Stomach smooth muscle (tissue), 2 donors: ENCODE results near the gene CD3E.

Source experiments
- H3K27ac ChIP-seq: one replicate; pipeline ENCODE4 v1.7.0; 2013; ENCODE audit warnings: mild to moderate bottlenecking, low read length, inconsistent platforms
- H3K27me3 ChIP-seq, 2 donors: one replicate each; pipeline ENCODE4 v1.7.0; 2013; ENCODE audit warnings: low read length in 2 of 2; ENCODE audit not compliant: insufficient read depth in 2 of 2, control insufficient read depth in 1 of 2
- H3K36me3 ChIP-seq, 2 donors: one replicate each; pipeline ENCODE4 v1.7.0; 2013; ENCODE audit warnings: low read length in 2 of 2; ENCODE audit not compliant: control insufficient read depth in 2 of 2, insufficient read depth in 2 of 2
- H3K4me1 ChIP-seq: one replicate; pipeline ENCODE4 v1.7.0; 2013; ENCODE audit warnings: low read length; ENCODE audit not compliant: control insufficient read depth, insufficient read depth
- H3K4me3 ChIP-seq, 2 donors: one replicate each; pipeline ENCODE4 v1.7.0; 2013; ENCODE audit warnings: low read length in 2 of 2
- H3K9ac ChIP-seq, 2 donors: one replicate each; pipeline ENCODE4 v1.7.0; 2013; ENCODE audit warnings: low read length in 2 of 2, mild to moderate bottlenecking in 1 of 2
- H3K9me3 ChIP-seq, 2 donors: one replicate each; pipeline ENCODE4 v1.7.0; 2013; ENCODE audit warnings: low read length in 2 of 2; ENCODE audit not compliant: control insufficient read depth in 2 of 2
- donor health status: healthy.
- donor health status: Pancreatic carcinoma.

Gene CD3E

DNA sequence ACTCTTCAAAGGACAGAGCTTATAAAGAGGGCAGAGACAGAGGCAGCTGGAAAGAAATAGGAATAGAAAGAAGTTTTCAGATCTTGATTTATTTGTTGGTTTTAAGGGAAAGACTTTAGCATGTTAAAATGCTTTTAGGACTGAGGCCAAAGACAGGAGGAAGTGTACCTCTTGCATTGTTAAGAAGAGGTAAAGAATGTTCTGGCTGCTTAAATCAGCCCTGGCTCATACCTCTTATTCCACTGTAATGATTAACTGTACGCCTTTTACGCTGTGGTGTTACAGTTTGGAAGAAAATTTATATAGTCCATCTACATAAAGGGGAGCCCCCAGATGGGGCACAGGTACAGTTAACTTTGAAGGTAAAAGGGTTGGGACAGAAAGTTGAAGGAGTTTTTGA, 30.3 kb upstream of the CD3E start:
- no peak overlapping the region for H3K9ac ChIP-seq
- no peaks in the 10 kb centered on the region for H3K36me3 ChIP-seq
- H3K27me3 ChIP-seq = peaks cover 5 to 6% of the 10 kb centered on the region in 2 donors
- no peaks in the 10 kb centered on the region for H3K9me3 ChIP-seq
- H3K4me1 ChIP-seq = no peaks in the 10 kb centered on the region
- no peak overlapping the region for H3K27ac ChIP-seq
- no peak overlapping the region for H3K4me3 ChIP-seq

DNA sequence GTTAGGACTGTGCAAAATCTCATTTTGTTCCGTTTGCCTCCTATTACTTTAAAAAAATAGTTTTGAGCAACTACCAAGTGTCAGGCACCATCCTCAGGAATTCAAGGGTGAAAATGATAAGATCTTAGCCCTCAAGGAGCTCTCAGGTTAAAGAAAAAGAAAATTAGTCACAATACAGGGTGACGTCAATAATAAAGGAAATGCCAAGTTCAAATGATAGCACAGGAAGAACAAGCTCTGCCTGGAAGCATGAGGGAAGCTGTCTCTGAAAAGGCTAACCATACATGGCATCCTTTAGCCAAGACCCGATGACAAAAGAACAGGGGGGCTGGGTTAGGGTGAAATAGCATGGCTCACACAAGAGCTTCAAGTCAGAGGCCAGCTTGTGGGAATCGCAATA, 29.4 kb upstream of the CD3E start:
- H3K27me3 ChIP-seq = peaks cover 0 to 5% of the 10 kb centered on the region in 2 donors
- H3K27ac ChIP-seq = no peak overlapping the region
- no peak overlapping the region for H3K9ac ChIP-seq
- no peak overlapping the region for H3K4me3 ChIP-seq
- H3K4me1 ChIP-seq = no peaks in the 10 kb centered on the region
- H3K9me3 ChIP-seq = no peaks in the 10 kb centered on the region
- H3K36me3 ChIP-seq = no peaks in the 10 kb centered on the region

DNA sequence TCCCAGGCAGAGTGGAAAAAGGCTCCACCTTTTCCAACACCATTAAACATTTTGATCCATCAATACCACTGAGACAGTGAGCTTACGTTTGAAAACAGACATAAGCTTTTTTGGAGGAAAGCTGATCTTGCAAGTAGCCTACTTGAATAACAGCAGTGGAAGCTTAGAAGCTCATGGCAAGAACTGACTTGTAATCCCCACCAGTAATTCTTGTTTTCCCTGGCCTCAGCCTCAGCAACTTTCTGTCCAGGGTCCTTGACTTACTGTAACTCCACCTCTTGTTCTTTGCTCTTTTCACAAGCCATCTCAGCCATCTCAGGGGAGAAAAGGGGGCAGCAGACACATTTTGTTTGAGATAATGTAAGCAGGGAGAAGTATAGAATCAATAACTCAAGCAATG, 28.1 kb upstream of the CD3E start:
- H3K4me3 ChIP-seq = no peak overlapping the region

DNA sequence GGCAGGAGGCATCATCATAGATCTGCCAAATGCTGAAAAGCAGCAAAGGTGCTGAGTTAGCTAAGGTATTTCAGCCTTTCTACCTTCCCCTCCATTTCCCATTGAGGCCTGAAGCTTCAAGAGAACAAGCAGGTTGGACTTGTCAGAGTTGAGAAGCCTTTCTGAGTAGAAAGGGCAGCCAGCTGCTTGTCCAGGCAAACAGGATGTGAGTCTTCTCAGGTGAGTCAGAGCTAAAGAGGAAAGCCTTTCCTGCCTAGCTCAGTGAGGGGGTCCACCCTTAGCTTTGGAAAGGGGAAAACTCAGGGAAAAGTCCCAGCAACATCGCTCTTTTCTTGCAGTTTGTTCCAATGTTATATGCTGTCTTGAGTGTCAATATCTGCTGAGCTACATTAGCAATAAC, 27.2 kb upstream of the CD3E start:
- H3K4me1 ChIP-seq = no peaks in the 10 kb centered on the region
- H3K27ac ChIP-seq = no peak overlapping the region
- H3K9ac ChIP-seq = no peak overlapping the region
- H3K36me3 ChIP-seq = no peaks in the 10 kb centered on the region
- peaks cover 0 to 5% of the 10 kb centered on the region in 2 donors for H3K27me3 ChIP-seq
- no peaks in the 10 kb centered on the region for H3K9me3 ChIP-seq
- H3K4me3 ChIP-seq = no peak overlapping the region

More for the DNA sequence above, 28.1 kb upstream of the CD3E start:
- Histone ChIP-seq H3K4me1 (no peaks in the 10 kb centered on the region), H3K9ac (no peak overlapping the region), H3K27me3 (peaks cover 0 to 5% of the 10 kb centered on the region in 2 donors), H3K36me3 (no peaks in the 10 kb centered on the region), H3K27ac (no peak overlapping the region), H3K9me3 (no peaks in the 10 kb centered on the region)

DNA sequence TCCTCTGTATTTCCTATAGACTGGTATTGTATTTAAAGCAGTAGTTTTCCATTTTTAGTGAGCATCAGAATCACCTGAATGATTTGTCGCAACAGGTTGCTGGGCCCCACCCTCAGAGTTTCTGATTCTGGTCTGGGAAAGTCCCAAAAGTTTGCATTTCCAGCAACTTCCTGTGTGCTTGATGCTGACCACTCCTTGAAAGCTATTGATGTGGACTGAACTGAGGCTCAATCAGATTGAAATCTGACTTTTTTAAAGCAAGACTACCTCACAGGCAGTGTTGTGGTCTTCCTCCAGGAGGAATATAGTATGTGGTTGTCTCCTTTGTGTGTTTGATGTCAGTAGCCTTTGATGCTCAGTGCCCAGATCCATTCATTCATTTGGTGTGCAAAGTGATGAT, 23.2 kb upstream of the CD3E start:
- H3K9ac ChIP-seq = no peak overlapping the region
- no peak overlapping the region for H3K27ac ChIP-seq
- no peaks in the 10 kb centered on the region for H3K27me3 ChIP-seq
- H3K9me3 ChIP-seq = no peaks in the 10 kb centered on the region
- no peak overlapping the region for H3K4me3 ChIP-seq
- H3K4me1 ChIP-seq = no peaks in the 10 kb centered on the region
- no peaks in the 10 kb centered on the region for H3K36me3 ChIP-seq

DNA sequence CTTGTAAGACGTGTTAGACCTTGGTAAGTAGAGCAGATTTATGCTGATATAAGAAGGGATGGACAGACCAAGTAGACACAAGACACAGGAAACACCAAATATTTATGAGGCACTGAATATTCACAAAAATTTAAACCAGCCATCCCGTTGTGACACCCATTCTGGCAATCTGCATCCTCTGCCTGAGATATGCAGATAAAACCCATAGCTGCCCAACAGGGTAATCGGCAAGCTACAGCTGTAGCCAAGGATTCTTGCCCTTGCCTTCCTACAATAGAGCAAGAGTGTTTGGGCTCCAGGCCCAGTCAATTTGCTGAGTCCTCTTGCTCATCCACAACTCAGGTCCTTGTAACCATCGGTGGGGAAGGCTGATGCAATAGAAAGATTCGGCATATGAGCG, 21.9 kb upstream of the CD3E start:
- Histone ChIP-seq H3K36me3 (no peaks in the 10 kb centered on the region), H3K27ac (no peak overlapping the region), H3K9ac (no peak overlapping the region), H3K9me3 (no peaks in the 10 kb centered on the region), H3K27me3 (no peaks in the 10 kb centered on the region), H3K4me1 (no peaks in the 10 kb centered on the region), H3K4me3 (no peak overlapping the region)

DNA sequence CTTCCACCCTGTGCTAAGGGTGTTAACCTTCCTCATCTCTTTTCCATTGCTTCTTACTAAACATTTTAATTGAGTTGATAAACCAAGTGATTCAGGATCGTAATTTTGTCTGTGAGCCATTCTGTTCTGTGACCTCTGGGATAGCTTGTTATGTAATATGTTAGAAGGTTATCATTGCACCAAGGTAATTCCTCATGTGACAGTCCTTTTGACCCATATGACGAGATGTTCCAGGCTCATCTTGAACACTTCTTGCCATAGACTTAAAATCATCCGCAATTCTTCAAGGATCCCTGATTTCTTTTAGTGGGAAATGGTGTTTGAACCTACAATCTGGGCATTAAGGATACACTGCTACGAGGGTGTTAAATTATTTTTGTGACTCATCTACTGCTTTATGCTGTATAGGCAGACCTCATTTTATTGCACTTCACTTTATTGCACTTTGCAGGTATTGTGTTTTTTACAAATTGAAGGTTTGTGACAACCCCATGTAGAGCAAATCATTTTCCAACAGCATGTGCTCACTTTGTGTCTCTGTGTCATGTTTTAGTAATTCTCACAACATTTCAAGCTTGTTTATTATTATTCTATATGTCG, 21.4 kb upstream of the CD3E start:
- H3K9ac ChIP-seq = no peak overlapping the region
- H3K9me3 ChIP-seq = no peaks in the 10 kb centered on the region
- H3K4me3 ChIP-seq = no peak overlapping the region
- H3K4me1 ChIP-seq = no peaks in the 10 kb centered on the region
- H3K27me3 ChIP-seq = no peaks in the 10 kb centered on the region
- H3K27ac ChIP-seq = no peak overlapping the region
- no peaks in the 10 kb centered on the region for H3K36me3 ChIP-seq

DNA sequence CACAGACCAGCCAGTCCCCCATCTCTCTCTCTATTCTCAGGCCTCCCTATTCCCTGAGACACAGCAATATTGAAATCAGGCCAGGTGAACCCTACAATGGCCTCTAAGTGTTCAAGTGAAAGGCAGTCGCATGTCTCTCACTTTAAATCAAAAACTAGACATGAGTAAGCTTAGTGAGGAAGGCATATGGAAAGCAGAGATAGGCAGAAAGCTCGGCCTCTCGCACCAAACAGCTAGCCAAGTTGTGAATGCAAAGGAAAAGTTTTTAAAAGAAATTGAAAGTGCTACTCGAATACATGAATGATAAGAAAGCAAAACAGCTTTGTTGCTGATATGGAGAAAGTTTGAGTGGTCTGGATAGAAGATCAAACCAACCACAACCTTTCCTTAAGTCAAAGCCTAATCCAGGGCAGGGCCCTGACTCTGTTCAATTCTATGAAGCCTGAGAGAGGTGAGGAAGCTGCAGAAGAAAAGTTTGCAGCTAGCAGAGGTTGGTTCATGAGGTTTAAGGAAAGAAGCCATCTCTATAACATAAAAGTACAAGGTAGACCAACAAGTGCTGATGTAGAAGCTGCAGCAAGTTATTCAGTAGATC, 20.7 kb upstream of the CD3E start:
- H3K27me3 ChIP-seq = no peaks in the 10 kb centered on the region
- no peak overlapping the region for H3K4me3 ChIP-seq
- H3K4me1 ChIP-seq = no peaks in the 10 kb centered on the region
- no peak overlapping the region for H3K27ac ChIP-seq
- no peaks in the 10 kb centered on the region for H3K36me3 ChIP-seq
- H3K9ac ChIP-seq = no peak overlapping the region
- H3K9me3 ChIP-seq = no peaks in the 10 kb centered on the region

DNA sequence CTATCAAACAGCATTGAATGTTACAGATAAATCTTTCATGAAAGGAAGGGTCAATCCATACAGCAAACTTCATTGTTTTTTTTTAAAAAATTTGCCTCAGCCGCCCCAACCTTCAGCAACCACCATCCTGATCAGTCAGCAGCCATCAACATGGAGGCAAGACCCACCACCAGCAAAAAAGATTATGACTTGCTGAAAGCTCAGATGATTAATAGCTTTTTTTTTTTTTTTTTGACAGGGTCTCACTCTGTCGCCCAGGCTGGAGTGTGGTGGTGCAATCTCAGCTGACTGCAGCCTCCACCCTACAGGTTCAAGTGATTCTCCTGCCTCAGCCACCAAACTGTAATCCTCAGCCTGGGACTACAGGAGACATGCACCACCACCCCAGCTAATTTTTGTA, 18.0 kb upstream of the CD3E start:
- Histone ChIP-seq H3K9me3 (no peaks in the 10 kb centered on the region), H3K4me1 (no peaks in the 10 kb centered on the region), H3K9ac (no peak overlapping the region), H3K27me3 (no peaks in the 10 kb centered on the region), H3K36me3 (no peaks in the 10 kb centered on the region), H3K27ac (no peak overlapping the region), H3K4me3 (no peak overlapping the region)

DNA sequence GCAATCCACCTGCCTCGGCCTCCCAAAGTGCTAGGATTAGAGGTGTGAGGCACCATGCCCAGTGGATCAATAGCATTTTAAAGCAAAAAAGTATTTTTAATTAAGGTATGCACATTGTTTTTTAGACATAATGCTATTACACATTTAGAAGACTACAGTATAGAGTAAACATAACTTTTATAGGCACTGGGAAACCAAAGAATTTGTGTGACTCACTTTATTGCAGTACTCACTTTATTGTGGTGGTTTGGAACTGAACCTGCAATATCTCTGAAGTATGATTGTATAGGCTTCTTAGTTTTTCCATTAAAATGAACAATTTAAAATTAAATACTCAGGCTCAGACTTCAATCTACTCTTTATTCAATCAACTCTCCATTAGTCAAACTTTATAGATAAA, 17.5 kb upstream of the CD3E start:
- Histone ChIP-seq H3K27ac (no peak overlapping the region), H3K9me3 (no peaks in the 10 kb centered on the region), H3K4me3 (no peak overlapping the region), H3K27me3 (no peaks in the 10 kb centered on the region), H3K36me3 (no peaks in the 10 kb centered on the region), H3K9ac (no peak overlapping the region), H3K4me1 (no peaks in the 10 kb centered on the region)

DNA sequence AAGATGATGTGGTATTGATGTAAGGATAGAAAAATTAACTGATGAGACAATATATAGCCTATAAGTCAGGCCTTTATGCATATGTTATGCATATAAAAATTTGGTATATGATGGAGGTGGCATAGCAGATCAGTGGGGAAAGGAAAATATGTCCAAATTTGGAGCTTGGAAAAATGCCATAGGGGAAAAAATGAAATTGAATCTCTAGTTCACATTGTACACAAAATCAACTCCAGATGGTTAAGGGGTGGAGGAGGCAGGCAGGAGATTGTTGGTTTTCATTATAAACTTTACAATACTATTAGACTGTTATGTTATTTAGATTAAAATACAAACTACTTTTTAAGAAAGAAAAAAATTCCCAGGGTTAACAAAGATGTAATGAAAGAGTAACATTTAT, 15.1 kb upstream of the CD3E start:
- Histone ChIP-seq H3K27me3 (no peaks in the 10 kb centered on the region), H3K9me3 (no peaks in the 10 kb centered on the region), H3K4me3 (no peak overlapping the region), H3K27ac (no peak overlapping the region), H3K36me3 (no peaks in the 10 kb centered on the region), H3K4me1 (no peaks in the 10 kb centered on the region), H3K9ac (no peak overlapping the region)
